ENCODE measurements around the gene KIFC1. TPM values are rescaled to one million over a fixed set of nuclear protein-coding genes. Genes with fewer than 3 reads are reported as not detected.
A peak's percentile ranks its signal among the peaks of the same experiment; 100 is the strongest.

KIFC1 gene
- total and polyA plus RNA-seq, 9 of the 15 experiments (the other 6 are each of a cell fraction or from before 2014, with no cell fraction given) = 1.3 to 95.2 (median 76.9) TPM

- TF ChIP-seq ELF1 (tag; IDR thresholded peaks at IDR 0.05) (no peak; the same call in 1 of the 2 replicates), ZNF668 (CRISPR knock-in tag; IDR thresholded peaks at IDR 0.05) (no peak), ESRRA (IDR thresholded peaks at IDR 0.05; ENCODE audit: borderline replicate concordance, low read depth) (peak; percentile 98; the same call in 1 of the 2 replicates), NRF1 (conservative IDR thresholded peaks at IDR 0.05 in 1 of 2, IDR thresholded peaks at IDR 0.05 in 1 of 2) (peak; percentile 46 to 50; a peak in 2 of 4 replicates), BRF2 (IDR thresholded peaks at IDR 0.05; ENCODE audit: borderline replicate concordance, insufficient read depth, insufficient read length) (no peak), TEAD4 (IDR thresholded peaks at IDR 0.05; ENCODE audit: low read length) (peak; percentile 90), TEAD4 (CRISPR knock-in tag; IDR thresholded peaks at IDR 0.05; ENCODE audit: borderline replicate concordance) (no peak), ZNF717 (CRISPR knock-in tag; IDR thresholded peaks at IDR 0.05) (no peak), CHAMP1 (IDR thresholded peaks at IDR 0.05) (no peak), POLR3A (IDR thresholded peaks at IDR 0.05; ENCODE audit: borderline replicate concordance, extremely low read depth, insufficient read depth, insufficient read length) (no peak), ZFP91 (CRISPR knock-in tag; IDR thresholded peaks at IDR 0.05) (peak; percentile 59; the same call in 1 of the 2 replicates), PTTG1 (tag; IDR thresholded peaks at IDR 0.05; ENCODE audit: low read depth) (no peak), MYBL2 (IDR thresholded peaks at IDR 0.05; ENCODE audit: low read depth) (no peak), MYBL2 (CRISPR knock-in tag; IDR thresholded peaks at IDR 0.05; ENCODE audit: borderline replicate concordance) (no peak), TSHZ1 (CRISPR knock-in tag; IDR thresholded peaks at IDR 0.05) (no peak), SMAD4 (CRISPR knock-in tag; conservative IDR thresholded peaks at IDR 0.05) (peak; percentile 61; the same call in 1 of the 2 replicates), LEF1 (IDR thresholded peaks at IDR 0.05) (peak; percentile 79)
These were observed 46.6 kb upstream of the KIFC1 start (continued) for GRCh38 chr6:33344701-33345697.
